ENCODE data around the gene RNF220.

DNA sequence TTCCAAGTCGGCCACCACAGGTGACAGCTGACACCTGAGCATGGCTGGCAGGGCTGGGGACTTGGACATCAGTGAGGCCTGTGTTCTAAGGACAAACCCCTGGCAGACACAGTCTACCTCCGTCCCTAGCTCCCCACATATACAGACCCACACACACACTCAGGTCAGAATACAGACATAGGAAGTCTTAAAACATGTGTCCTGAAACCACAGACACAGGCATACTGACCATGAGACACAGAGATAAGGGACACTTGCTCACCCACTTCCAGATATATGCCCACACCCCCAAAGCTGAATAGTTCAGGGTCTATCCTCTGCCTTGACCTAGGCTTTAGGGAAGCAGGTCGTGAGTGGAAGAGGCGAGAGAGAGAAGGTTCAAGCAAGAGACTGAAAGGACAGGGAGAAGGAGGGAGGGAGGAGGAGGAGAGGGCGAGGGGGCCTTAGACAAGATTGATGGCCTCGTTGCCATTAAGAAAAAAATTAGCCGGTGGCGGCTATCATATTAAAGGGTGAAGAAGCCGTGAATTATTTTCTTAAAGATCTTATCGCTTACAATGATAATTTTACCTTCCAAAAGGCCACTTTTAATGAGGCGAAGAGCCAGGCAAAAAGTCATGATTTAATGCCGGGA is 219.3 kb downstream of the RNF220 start:
- no peak for TF ChIP-seq POLR2A (IDR thresholded peaks at IDR 0.05)
- TF ChIP-seq EP300 (IDR thresholded peaks at IDR 0.05) = no peak
- no peak for TF ChIP-seq CTCF (IDR thresholded peaks at IDR 0.05)
- TF ChIP-seq POLR2AphosphoS5 (IDR thresholded peaks at IDR 0.05) = no peak
